Peyer's patch (tissue), 4 donors: ENCODE measurements around the gene EYA2.
"Not testable (repeated sequence)": the region's sequence is repeated elsewhere in the genome, so short reads cannot be mapped to it uniquely, and the experiment has no call there.

Experiments used
- POLR2A ChIP-seq, 2 donors: fragments of 450-650 bp; IDR thresholded peaks; one replicate each; pipeline ENCODE4 v1.5.1; 2017; ENCODE audit warnings: antibody characterized with exemption in 2 of 2, mild to moderate bottlenecking in 2 of 2, moderate library complexity in 2 of 2
- TF ChIP-seq, protein P1 (sequence below), 6 experiments: fragments of 450-650 bp in 4 of 6; fragments of 200-600 bp in 2 of 6; sonication (generic) in 1 of 6; IDR thresholded peaks; one replicate each; pipeline ENCODE4 v1.5.1; 2017 to 2019; ENCODE audit warnings: antibody characterized with exemption in 6 of 6, mild to moderate bottlenecking in 3 of 6, moderate library complexity in 1 of 6

DNA sequence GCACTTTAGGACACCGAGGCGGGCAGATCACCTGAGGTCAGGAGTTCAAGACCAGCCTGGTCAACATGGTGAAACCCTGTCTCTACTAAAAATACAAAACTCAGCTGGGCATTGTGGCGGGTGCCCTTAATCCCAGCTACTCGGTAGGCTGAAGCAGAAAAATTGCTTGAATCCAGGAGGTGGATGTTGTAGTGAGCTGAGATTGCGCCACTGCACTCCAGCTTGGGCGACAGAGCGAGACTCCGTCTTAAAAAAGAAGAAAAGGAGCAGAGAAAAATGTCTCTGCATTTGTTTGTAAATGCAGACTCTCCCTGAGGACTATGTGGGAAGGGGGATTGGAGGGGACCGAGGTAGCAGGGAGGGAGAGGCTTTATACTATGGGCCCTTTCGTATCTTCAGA is 311.9 kb downstream of the EYA2 start:
- TF ChIP-seq, protein P1, sequence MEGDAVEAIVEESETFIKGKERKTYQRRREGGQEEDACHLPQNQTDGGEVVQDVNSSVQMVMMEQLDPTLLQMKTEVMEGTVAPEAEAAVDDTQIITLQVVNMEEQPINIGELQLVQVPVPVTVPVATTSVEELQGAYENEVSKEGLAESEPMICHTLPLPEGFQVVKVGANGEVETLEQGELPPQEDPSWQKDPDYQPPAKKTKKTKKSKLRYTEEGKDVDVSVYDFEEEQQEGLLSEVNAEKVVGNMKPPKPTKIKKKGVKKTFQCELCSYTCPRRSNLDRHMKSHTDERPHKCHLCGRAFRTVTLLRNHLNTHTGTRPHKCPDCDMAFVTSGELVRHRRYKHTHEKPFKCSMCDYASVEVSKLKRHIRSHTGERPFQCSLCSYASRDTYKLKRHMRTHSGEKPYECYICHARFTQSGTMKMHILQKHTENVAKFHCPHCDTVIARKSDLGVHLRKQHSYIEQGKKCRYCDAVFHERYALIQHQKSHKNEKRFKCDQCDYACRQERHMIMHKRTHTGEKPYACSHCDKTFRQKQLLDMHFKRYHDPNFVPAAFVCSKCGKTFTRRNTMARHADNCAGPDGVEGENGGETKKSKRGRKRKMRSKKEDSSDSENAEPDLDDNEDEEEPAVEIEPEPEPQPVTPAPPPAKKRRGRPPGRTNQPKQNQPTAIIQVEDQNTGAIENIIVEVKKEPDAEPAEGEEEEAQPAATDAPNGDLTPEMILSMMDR (IDR thresholded peaks at IDR 0.05) = not testable (repeated sequence)
- not testable (repeated sequence) for TF ChIP-seq POLR2A (IDR thresholded peaks at IDR 0.05)
